OCI-LY7 (cell line): Measurements from ENCODE around the gene DBR1. TPM values are rescaled to one million over a fixed set of nuclear protein-coding genes. Genes with fewer than 3 reads are reported as not detected.
A peak's percentile ranks its signal among the peaks of the same experiment; 100 is the strongest.

Experiments
- BruUV-seq: library from RNA; stranded (reverse); fragments of 400-500 nt; replicated peaks from 2 replicates; lab custom pipeline; 2021; lab: Mats Ljungman, UMichigan
- CTCF ChIA-PET: fragments of 300-600 bp; sonication (Branson Sonifier 250); formaldehyde crosslinking; loops from one replicate; lab custom pipeline; 2022; ENCODE audit warnings: antibody characterized with exemption; ENCODE audit not compliant: unreplicated experiment; lab: Charles Lee
- POLR2A ChIA-PET: fragments of 300-600 bp; sonication (Branson Sonifier 250); formaldehyde crosslinking; loops from one replicate; lab custom pipeline; 2022; ENCODE audit warnings: antibody characterized with exemption; lab: Charles Lee
- DNase-seq: peaks from one replicate; pipeline ENCODE4 v3.0.0-alpha.2; 2015; ENCODE audit warnings: low spot score
- H2AFZ ChIP-seq: fragments of 200-600 bp; sonication (generic), shearing (Covaris generic); 2 replicates; pipeline ENCODE4 v1.6.1; 2014; ENCODE audit warnings: mild to moderate bottlenecking, antibody characterized with exemption, low read length, moderate library complexity
- H3K27ac ChIP-seq: fragments of 200-600 bp; sonication (generic); 2 replicates; pipeline ENCODE4 v1.5.1; 2014; ENCODE audit warnings: mixed run types, low read depth, mild to moderate bottlenecking, moderate library complexity, low read length, inconsistent platforms; ENCODE audit not compliant: poor library complexity, severe bottlenecking
- H3K36me3 ChIP-seq: fragments of 200-600 bp; sonication (generic); 2 replicates; pipeline ENCODE4 v1.6.1; 2014; ENCODE audit warnings: mild to moderate bottlenecking, antibody characterized with exemption, low read length, moderate library complexity, mixed read lengths; ENCODE audit not compliant: insufficient read depth
- H3K4me1 ChIP-seq: fragments of 200-600 bp; sonication (generic); 2 replicates; pipeline ENCODE4 v1.5.1; 2014; ENCODE audit warnings: mild to moderate bottlenecking, low read length; ENCODE audit not compliant: insufficient read depth, poor library complexity, severe bottlenecking
- H3K4me2 ChIP-seq: fragments of 200-600 bp; sonication (generic); 2 replicates; pipeline ENCODE4 v1.6.1; 2014; ENCODE audit warnings: mild to moderate bottlenecking, low read length
- H3K4me3 ChIP-seq: fragments of 200-600 bp; sonication (generic); 2 replicates; pipeline ENCODE4 v1.5.1; 2014; ENCODE audit warnings: mild to moderate bottlenecking, low read depth, low read length; ENCODE audit not compliant: poor library complexity, severe bottlenecking
- H3K79me2 ChIP-seq: fragments of 200-600 bp; sonication (generic); 2 replicates; pipeline ENCODE4 v1.6.1; 2016; ENCODE audit warnings: low read depth, mild to moderate bottlenecking, low read length, moderate library complexity, mixed read lengths; ENCODE audit not compliant: insufficient read depth
- H3K9me2 ChIP-seq: fragments of 200-600 bp; sonication (generic); 2 replicates; pipeline ENCODE4 v1.6.1; 2016; ENCODE audit warnings: mild to moderate bottlenecking, low read length, mixed read lengths; ENCODE audit not compliant: insufficient read depth
- H3K9me3 ChIP-seq: fragments of 200-600 bp; sonication (generic); 2 replicates; pipeline ENCODE4 v1.6.1; 2014; ENCODE audit warnings: mild to moderate bottlenecking, mixed run types, low read length, mixed read lengths
- H4K20me1 ChIP-seq: fragments of 200-600 bp; sonication (generic); 2 replicates; pipeline ENCODE4 v1.6.1; 2014; ENCODE audit warnings: mild to moderate bottlenecking, antibody characterized with exemption, low read length, moderate library complexity, mixed read lengths; ENCODE audit not compliant: insufficient read depth
- EZH2phosphoT487 ChIP-seq: fragments of 200-600 bp; sonication (generic); IDR thresholded peaks from 2 replicates; pipeline ENCODE4 v1.6.1; 2018; ENCODE audit warnings: low read depth, borderline replicate concordance, mild to moderate bottlenecking, mixed run types, antibody characterized with exemption, low read length, moderate library complexity, mixed read lengths
- intact Hi-C: fragments of 100-400 bp; cut with micrococcal nuclease; formaldehyde crosslinking; loops from one replicate; pipeline ENCODE4 v1.10.0; 2022; ENCODE audit not compliant: unreplicated experiment
- total RNA-seq, 2 experiments: library from RNA; depleted of rRNA in 1 of 2; stranded (reverse); fragments of >200 nt in 1 of 2; shearing (Covaris generic) in 1 of 2; gene quantifications; 2 replicates each; pipeline ENCODE4 v1.2.3, GENCODE V29; 2014 to 2022
- TF ChIP-seq, protein P1 (sequence below): fragments of 200-600 bp; sonication (generic); conservative IDR thresholded peaks from 2 replicates; pipeline ENCODE4 v1.5.1; 2014; ENCODE audit warnings: mild to moderate bottlenecking, antibody characterized with exemption, low read length, moderate library complexity, mixed read lengths

Gene DBR1
- total RNA-seq, 2 experiments from 2014 or later: 13.6 to 22.7 TPM

DNA sequence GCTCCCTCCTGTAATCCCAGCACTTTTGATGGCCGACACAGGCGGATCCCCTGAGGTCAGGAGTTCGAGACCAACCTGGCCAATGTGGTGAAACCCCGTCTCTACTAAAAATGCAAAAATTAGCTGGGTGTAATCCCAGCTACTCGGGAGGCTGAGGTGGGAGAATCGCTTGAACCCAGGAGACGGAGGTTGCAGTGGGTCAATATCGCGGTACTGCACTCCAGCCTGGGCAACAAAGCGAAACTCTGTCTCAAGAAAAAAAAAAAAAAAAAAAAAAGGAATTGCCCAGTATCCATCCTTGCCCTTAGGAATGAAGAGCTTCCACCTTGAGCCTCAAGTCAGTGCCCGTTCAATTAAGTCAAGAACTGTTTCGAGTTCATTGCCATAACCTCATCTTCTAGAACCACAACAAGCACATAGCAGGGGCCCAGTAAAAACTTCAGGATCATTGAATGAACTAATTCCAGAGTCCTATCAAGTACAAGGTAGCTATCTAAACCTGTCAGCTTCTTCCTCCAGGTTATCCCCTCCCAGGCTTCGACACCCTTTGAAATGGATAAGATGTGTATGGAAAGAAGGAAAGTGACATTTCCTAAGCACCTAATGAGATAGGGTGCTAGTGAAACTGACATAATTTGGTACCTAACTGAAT is 826 bp downstream of the DBR1 start:
- H3K27ac ChIP-seq: peak overlapping the region; percentile 85
- peak; percentile 14 for DNase-seq
- H3K4me3 ChIP-seq: peak overlapping the region; percentile 85
- ChIA-PET CTCF (no interaction called here), POLR2A (interaction anchor here (0.6 to 2.7 kb wide), 9 partner anchors 9 to 578 kb away, joined by 3 to 13 read pairs (median 5); partner anchors contain the start of gene ARMC8)
- intact Hi-C loops: loop anchor here (5.0 to 10.0 kb wide), 2 partner anchors 418 to 1171 kb away; partner anchors contain the start of genes CEP70 and MRPS22
- TF ChIP-seq, protein P1, sequence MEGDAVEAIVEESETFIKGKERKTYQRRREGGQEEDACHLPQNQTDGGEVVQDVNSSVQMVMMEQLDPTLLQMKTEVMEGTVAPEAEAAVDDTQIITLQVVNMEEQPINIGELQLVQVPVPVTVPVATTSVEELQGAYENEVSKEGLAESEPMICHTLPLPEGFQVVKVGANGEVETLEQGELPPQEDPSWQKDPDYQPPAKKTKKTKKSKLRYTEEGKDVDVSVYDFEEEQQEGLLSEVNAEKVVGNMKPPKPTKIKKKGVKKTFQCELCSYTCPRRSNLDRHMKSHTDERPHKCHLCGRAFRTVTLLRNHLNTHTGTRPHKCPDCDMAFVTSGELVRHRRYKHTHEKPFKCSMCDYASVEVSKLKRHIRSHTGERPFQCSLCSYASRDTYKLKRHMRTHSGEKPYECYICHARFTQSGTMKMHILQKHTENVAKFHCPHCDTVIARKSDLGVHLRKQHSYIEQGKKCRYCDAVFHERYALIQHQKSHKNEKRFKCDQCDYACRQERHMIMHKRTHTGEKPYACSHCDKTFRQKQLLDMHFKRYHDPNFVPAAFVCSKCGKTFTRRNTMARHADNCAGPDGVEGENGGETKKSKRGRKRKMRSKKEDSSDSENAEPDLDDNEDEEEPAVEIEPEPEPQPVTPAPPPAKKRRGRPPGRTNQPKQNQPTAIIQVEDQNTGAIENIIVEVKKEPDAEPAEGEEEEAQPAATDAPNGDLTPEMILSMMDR: no peak
- TF ChIP-seq EZH2phosphoT487: no peak
- no TSS peak for BruUV-seq
- peaks cover 6% of the 10 kb centered on the region; the same call in 1 of the 2 replicates for H4K20me1 ChIP-seq
- H3K4me1 ChIP-seq: peaks cover 28% of the 10 kb centered on the region
- H3K9me3 ChIP-seq: no peaks in the 10 kb centered on the region
- peaks cover 44% of the 10 kb centered on the region for H3K36me3 ChIP-seq
- H3K9me2 ChIP-seq: no peaks in the 10 kb centered on the region
- peak overlapping the region; percentile 100 for H2AFZ ChIP-seq
- H3K4me2 ChIP-seq: peak overlapping the region; percentile 93
- peaks cover 41% of the 10 kb centered on the region for H3K79me2 ChIP-seq

DNA sequence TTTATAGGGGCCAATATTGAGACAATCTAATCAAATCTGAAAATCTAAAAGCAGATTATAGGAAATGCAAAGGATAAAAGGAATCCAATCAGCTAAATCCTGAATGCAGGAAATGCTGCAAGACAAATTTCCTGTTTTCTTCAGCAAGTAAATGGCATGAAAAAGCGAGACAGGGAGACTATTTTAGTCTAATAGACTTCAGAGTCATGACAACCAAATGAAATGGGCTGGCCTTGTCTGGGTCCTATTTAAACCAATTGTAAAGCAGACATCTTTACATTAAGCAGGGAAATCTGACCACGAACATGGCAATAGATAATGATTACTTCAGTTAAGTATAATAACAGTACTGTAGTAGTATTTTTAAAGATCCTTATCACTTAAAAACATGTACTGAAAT is 2.1 kb downstream of the DBR1 start:
- Histone ChIP-seq H3K9me2 (no peaks in the 10 kb centered on the region), H3K79me2 (peaks cover 41% of the 10 kb centered on the region), H2AFZ (no peak overlapping the region), H3K9me3 (no peaks in the 10 kb centered on the region), H3K27ac (no peak overlapping the region), H3K4me3 (peak overlapping the region; percentile 85), H3K4me2 (peak overlapping the region; percentile 93), H3K4me1 (peaks cover 28% of the 10 kb centered on the region), H3K36me3 (peaks cover 55% of the 10 kb centered on the region), H4K20me1 (peaks cover 6% of the 10 kb centered on the region; the same call in 1 of the 2 replicates)
- TF ChIP-seq, protein P1: no peak
- no peak for TF ChIP-seq EZH2phosphoT487
- POLR2A ChIA-PET: interaction anchor here (0.6 to 2.7 kb wide), 7 partner anchors 10 to 51 kb away, joined by 3 to 13 read pairs (median 3); partner anchors contain the start of gene ARMC8
- peak; percentile 14 for DNase-seq
- no TSS peak for BruUV-seq
- CTCF ChIA-PET: no interaction called here
- intact Hi-C loops: loop anchor here (5.0 to 10.0 kb wide), 2 partner anchors 420 to 1172 kb away; partner anchors contain the start of genes CEP70 and MRPS22

DNA sequence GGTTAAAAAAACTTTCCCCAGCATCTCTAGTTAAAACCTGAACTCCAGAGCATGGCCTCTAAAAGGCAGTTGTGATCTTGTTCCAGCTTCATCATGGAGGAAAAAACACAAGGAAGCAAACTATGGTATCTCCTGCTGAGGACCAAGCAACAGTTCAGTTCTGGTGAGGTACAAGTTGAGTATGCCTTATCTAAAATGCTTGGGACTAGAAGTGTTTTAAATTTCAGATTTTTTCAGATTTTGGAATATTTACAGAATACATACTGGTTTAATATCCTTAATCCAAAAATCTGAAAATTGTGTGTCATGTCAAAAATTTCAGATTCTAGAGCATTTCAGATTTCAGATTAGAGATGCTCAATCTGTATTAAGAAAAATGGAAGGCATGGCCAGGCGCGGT is 9.7 kb downstream of the DBR1 start:
- Histone ChIP-seq H3K4me1 (no peaks in the 10 kb centered on the region), H3K4me2 (no peak overlapping the region), H2AFZ (no peak overlapping the region), H4K20me1 (no peaks in the 10 kb centered on the region), H3K9me2 (no peaks in the 10 kb centered on the region), H3K79me2 (no peaks in the 10 kb centered on the region), H3K9me3 (no peaks in the 10 kb centered on the region), H3K36me3 (peaks cover 92% of the 10 kb centered on the region), H3K4me3 (no peak overlapping the region), H3K27ac (no peak overlapping the region)
- POLR2A ChIA-PET: no interaction called here
- intact Hi-C loops: no loop called here
- TF ChIP-seq, protein P1: no peak
- no peak for TF ChIP-seq EZH2phosphoT487
- BruUV-seq: no TSS peak
- CTCF ChIA-PET: no interaction called here
- DNase-seq: no peak
